Activated gamma-delta T cell treated with Interleukin-2 at 50 U/mL for 16 hours (primary cell): ENCODE data around the gene NGFR.
A peak's percentile ranks its signal among the peaks of the same experiment; 100 is the strongest.

Experiments used
- DNase-seq: peaks from one replicate; pipeline ENCODE4 v3.0.0-alpha.2; 2020

NGFR gene

GRCh38 chr17:49494986-49495841 is at the start of gene NGFR:
Gene NGFR, plus strand, starts transcription at chr17:49495293. Its CDS starts 125 bp downstream, at chr17:49495418.
- peak; percentile 27 for DNase-seq

GRCh38 chr17:49445591-49445990 is 49.5 kb upstream of the NGFR start:
- DNase-seq = no peak

GRCh38 chr17:49447628-49448302 is 47.3 kb upstream of the NGFR start:
- DNase-seq = no peak

GRCh38 chr17:49450181-49450580 is 44.9 kb upstream of the NGFR start:
- DNase-seq = no peak

- DNase-seq = no peak
Measured at GRCh38 chr17:49450735-49451134, 44.4 kb upstream of the NGFR start.

- DNase-seq = no peak
Measured at GRCh38 chr17:49452201-49452600, 42.9 kb upstream of the NGFR start.

- DNase-seq = no peak
Measured at GRCh38 chr17:49452661-49453060, 42.4 kb upstream of the NGFR start.

- no peak for DNase-seq
Measured at GRCh38 chr17:49454050-49454449, 41.0 kb upstream of the NGFR start.

- DNase-seq = no peak
Measured at GRCh38 chr17:49455272-49455861, 39.7 kb upstream of the NGFR start.

GRCh38 chr17:49456183-49456965 is 38.7 kb upstream of the NGFR start:
- DNase-seq = no peak

GRCh38 chr17:49457564-49458535 is 37.2 kb upstream of the NGFR start:
- no peak for DNase-seq

- no peak for DNase-seq
Measured at GRCh38 chr17:49459401-49459984, 35.6 kb upstream of the NGFR start.

GRCh38 chr17:49460401-49460800 is 34.7 kb upstream of the NGFR start:
- DNase-seq = no peak

- no peak for DNase-seq
Measured at GRCh38 chr17:49461580-49461979, 33.5 kb upstream of the NGFR start.

- DNase-seq = no peak
Measured at GRCh38 chr17:49464049-49464448, 31.0 kb upstream of the NGFR start.

- DNase-seq = no peak
Measured at GRCh38 chr17:49465331-49465903, 29.7 kb upstream of the NGFR start.

- DNase-seq = no peak
Measured at GRCh38 chr17:49466436-49466835, 28.7 kb upstream of the NGFR start.

GRCh38 chr17:49467175-49467574 is 27.9 kb upstream of the NGFR start:
- DNase-seq = no peak

- DNase-seq = no peak
Measured at GRCh38 chr17:49468811-49469385, 26.2 kb upstream of the NGFR start.
